DMS 273 (cell line): ENCODE data around the gene SELENOO.

Source experiments
- DNase-seq: peaks from one replicate; lab custom pipeline; 2025; ENCODE audit not compliant: unreplicated experiment; lab: John Stamatoyannopoulos, UW

Gene SELENOO

DNA sequence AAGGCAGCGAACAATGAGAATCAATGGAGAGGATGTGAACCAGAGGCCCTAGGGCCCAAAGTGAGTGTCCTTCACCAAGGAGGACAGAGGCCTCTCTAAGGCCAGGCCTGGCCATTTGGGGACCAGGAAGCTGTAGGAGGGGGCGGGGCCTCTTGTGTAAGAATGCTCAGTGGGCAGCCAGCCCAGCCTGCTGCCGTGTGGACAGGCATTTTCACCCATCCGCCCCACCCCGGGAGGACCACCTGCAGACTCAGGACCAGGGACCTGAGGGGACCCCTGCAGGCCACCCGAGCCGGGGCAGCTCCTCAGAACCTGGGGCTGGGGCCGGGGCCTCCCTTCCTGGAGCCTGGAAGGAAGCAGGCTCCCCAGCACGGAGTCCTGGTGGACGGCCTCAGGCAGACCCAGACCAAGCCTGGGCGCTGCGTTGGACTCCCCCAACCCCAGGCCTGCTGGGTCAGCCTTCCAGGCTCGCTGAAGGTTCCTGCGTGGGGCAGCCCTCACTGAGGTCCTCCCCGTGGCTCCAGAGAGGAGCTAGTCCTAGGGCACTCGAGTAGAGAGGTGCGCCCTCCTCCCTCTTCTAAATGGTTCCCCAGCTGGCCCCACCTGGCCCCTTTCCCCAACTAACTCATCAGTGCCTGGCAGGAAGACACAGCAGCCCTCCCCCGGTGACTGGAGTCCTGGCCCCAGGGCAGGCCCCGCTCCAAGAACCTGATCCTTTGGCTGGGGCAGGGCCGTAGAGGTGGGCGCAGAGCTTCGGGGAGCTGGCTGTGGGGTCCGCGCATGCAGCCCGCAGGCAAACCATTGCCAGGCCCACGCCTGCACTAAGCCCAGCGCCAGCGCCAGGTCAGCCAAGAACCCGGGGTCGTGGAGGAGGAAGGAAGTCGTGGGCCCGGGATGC, 16.6 kb upstream of the SELENOO start:
- peak; percentile 42 for DNase-seq

DNA sequence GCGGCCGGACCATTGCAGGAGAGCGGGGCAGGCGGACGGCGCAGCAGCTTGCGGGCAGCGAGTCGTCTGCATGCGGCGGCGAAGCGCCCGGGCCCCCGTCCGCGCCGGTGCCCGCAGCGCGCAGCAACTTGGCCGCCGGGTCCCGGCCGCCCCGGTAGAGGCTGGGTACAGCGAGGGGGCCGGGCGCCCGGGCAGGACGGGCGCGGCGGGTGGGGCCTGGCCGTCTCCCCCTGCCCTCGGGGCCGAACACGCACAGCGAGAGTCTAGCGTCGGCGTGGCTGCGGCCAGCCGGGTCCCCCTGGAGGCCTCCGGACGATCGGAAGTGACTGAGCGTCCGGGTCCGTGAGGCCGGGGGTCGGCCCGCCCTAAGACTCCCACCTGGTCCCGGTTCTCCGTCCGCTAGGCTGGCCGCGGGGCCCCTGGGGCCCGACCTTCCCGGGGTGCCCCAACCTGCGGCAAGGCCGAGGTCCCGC, 15.9 kb upstream of the SELENOO start:
- DNase-seq, result no peak

DNA sequence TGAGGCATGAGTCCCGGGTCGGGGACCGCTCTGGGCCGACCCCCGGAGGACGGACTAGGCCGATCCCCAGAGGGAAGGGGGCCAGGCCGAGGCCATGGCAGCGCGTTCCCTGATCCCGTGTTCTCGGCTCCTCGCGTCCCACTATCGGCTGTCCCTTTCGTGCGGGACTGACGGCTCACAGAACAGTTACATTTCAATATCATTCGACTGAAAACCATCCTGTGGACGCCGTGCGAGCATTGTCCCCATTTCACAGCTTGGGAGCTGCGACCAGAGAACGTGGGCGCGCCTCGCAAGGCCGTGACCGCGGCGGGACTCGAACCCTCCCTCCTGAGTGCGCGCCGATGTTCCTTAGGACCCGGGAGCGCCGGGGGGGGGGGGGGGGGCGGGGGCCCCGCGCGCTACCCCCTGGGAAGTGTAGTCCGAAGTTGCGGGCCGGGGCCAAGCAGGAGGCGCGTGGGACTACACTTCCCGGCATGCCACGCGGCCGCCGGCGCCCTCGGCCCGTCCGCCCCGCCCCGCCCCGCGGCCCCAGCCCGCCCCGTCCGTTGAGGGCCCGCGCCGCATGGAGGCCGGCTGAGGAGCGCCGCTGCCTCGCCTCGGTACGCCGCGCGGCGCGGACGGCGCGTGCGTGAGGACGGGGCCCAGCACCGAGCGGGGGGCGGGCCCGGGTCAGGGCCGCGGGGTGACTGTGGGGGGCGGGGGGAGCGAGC, 15.3 kb upstream of the SELENOO start, which contains the start of gene TRABD:
TRABD (plus strand) TSS at position 539 of the 713 bp plus-strand sequence. CDS start 7,148 bp downstream, outside the sequence.
- peak; percentile 92 for DNase-seq

DNA sequence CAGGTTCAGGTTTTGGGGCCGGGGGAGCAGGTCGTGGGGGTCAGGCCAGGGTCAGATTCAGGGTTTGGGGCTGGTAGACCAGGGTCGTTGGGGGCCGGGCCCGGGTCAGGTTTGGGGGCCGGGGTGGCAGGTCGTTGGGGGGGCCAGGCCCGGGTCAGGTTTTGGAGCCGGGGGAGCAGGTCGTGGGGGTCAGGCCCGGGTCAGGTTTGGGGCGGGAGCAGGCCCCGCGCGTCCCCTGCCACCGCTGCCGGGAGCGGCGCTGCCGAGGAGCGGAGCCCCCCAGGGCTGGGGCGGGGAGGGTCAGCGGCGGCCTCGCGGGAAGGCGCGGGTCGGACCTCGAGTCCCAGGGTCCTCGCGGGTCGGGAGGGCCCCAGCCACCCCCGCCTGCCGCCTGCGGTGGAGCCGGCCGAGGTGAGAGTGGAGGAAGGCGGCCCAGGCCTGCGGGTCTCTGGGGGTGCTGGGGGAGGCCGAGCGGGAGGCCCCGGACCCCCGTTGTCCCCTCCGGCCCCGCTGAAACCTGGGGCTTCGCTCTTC, 14.6 kb upstream of the SELENOO start:
- no peak for DNase-seq

DNA sequence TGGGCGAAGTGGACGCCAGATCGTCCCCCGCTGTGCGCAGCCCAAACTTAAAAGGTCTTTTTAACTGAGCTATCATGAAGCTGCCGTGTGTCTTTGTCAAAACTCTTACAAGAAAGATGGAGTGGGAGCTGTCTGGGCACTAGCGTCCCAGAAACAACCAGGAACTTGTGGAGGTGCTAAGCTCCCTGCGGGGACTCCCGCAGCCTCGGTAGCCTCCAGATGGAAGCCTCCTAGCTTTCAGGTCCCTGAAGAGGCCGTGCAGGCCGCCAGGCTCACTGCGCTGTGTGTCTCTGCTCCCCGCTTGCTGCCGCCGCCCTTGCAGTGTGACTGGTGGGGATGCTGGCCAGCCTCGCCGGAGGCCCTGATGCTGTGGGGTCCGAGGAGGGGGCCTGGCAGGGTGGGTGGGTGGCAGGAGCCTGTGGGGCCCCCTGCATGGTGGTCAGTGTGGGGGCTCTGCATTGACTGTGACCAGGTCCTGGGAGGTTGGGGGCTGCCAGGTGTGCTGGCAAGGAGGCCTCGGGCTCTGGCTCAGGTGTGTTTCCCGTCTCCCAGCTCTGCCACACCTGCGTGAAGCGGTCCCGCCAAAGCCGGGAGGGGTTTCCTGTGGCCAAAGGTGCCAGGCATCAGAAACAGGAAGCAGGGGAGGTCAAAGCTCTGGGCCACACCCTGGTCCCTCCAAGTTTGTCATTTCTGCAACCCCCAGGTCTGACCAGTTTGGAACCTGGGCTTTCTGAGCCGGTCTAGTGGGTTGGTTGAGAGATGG, 13.9 kb upstream of the SELENOO start:
- peak; percentile 67 for DNase-seq

DNA sequence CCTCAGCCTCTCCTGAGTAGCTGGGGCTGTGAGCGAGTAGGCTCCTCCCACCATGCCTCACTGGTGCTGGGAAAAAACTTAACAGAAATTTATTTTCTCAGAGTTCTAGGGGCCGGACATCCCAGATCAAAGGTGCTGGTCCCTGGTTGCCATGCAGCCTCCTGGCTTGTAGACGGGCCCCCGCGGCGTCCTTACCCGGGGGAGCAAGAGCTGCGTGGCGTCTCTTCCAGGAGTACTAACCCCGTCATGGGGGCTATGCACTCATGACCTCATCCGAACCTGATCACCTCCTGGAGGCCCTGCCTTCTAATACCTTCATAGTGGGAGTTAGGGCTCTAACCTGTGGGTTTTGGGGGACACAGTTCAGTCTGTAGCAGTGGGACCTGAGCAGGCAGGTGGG, 12.5 kb upstream of the SELENOO start:
- no peak for DNase-seq

DNA sequence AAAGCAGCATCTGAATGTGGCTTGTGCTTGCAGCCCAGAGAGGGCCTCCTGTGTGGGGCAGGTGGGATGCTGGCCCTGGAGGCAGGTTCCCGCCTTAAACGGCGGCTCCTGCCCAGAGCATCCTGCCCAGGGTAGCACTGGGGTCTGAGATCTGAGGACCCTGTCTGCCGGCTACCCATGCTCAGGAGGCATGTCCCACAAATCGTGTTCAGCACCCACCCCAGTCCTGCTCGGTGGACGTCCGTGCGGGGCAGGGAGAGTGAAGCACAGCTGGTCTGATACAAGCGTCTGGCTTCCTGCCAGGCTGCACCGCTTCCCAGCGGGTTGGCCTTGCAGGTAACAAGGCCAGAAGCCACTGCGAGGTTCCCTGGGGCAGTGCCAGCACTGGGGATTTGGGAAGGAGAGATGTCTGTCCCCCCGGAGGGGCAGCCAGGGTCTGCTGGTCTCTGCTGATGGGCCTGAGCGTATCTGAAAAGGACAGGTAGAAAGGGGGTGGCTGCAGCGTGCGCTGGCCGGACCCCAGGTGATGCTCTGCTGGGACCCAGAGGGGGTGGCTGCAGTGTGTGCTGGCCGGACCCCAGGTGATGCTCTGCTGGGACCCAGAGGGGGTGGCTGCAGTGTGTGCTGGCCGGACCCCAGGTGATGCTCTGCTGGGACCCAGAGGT, 11.5 kb upstream of the SELENOO start:
- peak; percentile 55 for DNase-seq

DNA sequence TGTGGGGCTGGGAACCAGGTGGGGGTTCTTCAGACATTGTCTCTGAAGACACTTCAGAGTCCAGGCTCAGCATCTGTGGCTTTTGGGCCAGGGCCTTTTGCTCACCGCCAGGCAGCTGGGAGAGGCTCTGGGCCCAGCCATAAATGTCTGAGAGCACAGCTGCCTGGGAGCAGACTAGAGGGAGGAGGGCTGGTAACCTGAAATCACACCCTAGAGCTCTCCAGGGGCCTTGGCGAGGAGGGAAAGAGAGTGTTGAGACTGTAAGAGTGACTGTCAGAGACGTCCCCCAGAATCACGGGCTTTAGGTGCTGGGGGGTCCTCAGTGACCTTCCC, 11.0 kb upstream of the SELENOO start:
- DNase-seq, result peak; percentile 72

DNA sequence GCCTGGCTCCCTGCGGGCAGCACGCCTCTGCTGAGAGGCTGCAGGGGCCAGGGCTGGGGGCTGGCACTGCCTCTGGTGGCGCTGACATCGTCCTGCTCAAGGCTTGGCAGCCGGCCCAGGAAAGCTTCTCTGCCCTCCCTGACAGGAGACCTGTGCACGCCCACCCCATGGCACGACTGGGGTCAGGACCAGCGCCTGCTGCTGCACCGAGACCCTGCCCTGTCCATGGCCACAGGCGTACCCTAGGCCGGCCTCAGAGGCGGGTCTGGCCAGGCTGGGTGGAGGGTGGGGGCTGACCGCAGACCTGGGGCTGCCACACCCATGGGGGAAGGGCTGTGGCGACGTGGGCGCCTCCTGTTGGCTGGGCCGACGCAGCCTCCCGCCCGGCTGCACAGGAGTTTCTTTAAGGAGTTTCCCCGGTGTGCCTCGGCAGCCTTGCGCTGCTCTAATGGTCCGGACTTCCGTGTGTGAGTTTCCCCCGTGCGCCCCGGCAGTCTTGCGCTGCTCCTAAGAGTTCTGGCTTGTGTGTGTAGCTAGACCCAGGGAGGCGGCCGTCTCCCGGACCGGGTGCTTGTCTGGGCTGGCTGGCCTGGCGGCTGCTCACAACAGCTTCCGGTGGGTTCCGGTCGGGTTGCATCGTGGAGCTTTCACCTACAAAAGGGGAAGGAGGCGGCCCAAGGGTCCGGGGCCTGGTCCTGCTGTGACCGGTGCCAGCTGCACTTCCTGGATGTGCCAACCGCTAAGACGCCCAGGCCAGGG, 10.4 kb upstream of the SELENOO start:
- peak; percentile 72 for DNase-seq

DNA sequence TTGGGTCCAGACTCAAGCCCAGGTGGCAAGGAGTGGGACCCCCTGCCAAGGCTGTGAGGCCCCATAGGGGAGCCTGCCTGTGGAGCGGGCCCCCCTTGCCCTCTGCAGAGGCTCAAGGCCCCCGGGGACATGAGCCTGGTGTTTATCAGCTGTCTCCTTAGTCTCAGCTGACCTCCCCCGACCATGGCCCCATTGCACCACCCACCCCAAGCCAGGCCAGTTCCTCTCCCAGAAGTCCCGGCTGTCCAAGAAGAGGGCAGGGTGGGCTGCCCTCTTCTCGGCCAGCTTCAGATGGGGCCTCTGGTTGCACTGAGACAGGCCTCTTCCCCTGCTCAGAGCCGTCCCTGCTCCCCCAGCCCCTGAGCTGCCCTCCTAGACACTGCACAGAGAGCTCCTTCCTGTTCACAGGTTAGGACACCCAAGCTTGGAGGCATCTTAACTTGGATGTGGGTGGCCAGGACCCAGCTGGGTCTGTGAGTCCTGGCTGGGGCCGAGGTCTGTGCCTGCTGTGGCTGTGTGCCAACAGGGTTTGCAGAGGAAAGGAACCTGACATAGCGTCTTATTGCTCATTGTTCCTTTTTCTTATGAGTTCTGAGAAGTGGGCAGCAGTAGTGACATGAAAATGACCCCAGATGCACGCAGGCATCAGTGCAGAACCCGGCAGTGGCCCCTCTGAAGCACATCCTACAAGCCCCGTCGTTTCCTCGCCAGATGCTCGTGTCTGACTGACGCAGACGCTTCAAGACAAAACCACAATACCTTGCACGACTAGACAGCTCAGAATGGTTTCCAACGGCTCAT, 9.7 kb upstream of the SELENOO start:
- no peak for DNase-seq

DNA sequence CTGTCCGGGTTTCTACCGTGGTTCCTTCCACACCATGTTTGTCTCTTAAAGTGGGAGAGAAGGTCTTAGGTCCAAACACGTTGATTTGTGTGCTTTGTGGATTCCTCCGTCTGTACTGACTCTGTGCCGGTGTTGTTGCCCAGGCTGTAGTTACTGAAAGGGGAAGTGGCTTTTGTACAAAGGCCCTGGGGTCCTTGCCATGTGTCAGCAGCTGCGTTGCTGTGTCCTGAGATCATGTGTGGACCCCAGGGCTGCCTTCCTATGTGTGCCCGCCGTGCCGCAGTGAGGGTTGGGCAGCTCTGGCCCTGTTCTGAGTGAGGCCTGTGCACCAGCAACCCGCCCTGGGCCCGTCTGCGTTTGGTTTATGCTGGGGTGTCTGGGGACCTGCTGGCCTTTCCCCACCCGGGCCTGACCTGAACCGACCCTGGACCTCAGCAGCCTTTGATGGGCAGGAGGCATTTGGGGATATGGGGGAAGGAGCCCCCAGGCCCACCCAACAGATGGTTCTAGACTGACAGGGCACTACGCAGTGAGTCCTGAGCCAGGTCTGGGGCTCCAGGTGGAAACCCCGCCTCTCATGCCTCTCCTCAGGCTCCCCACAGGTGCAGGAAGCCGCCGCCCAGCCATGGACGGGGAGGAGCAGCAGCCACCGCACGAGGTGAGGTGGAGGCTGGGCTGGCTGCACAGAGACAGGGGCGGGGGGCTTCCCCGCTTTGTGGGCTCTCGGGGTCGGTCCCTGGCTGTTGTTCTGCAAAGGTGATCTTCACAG, 8.2 kb upstream of the SELENOO start:
- DNase-seq, result no peak

DNA sequence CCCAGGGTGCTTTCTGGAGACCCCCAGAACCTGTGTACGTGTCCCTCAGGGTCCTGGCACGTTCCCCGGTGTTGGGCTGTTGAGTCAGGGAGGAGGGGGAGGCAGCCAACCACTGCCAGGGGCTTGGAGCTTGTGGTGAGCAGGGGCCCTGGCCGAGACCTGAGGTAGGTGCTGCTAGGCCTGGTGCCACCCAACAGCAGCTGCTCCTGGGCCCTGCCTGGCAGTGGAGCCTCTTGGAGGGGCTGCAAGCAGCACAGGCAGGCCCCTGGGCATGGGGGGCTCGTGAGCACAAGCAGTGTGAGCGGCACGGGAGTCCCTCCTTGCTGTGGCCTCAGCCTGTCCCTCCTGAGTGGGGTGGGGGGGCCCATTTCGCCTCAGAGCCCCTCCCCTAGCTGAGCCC, 7.2 kb upstream of the SELENOO start:
- DNase-seq, result no peak

DNA sequence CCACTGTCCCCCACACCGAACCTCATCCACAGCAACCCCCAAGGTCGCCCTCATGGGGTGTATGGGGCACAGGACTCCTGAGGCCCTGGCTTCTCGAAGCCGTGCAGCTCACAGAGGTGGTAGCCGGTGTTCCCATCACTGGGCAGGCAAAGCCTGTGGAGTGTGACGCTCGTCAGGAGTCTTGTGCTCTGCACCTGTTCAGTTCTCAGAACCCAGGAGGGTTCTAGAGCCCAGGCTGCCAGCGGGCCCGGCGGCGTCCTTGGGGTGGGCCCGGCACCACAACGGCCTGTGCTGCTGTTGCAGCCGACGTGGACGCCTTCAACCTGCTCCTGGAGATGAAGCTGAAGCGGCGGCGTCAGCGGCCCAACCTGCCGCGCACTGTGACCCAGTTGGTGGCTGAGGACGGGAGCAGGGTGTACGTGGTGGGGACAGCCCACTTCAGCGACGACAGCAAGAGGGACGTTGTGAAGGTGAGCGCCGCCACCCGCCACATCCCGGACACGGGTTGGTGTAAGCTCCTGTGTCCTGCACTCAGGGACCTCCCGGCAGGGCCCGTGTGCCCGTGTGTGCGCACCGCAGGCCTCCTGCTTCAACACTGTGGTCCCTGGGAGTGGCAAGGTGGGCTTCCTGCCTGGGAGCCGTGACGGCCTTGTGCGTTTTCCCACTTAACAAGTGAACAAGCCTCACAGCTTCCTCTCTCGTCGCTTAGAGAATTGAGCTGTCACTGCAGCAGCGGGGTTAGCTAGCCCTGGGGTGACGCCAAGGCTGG, 6.6 kb upstream of the SELENOO start:
- no peak for DNase-seq

DNA sequence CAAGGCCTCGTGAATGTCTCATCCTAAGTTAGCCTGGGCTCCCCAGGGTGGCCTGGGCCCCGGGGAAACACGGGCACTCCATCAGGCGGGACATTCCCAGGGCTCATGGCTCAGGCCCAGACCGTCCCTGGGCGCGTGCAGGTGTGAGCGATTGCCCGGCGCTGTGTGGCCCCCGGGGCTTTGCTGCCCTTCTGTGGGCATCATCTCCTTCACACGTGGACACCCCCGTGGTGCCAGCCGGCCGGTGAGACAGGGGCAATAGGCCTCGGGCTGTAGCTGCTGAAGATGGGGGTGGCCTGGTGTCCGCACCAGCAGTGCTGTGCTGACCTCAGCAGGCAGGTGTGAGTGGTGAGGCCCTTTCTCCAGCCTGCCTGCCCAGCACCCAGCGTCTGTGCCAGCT, 4.6 kb upstream of the SELENOO start:
- no peak for DNase-seq

DNA sequence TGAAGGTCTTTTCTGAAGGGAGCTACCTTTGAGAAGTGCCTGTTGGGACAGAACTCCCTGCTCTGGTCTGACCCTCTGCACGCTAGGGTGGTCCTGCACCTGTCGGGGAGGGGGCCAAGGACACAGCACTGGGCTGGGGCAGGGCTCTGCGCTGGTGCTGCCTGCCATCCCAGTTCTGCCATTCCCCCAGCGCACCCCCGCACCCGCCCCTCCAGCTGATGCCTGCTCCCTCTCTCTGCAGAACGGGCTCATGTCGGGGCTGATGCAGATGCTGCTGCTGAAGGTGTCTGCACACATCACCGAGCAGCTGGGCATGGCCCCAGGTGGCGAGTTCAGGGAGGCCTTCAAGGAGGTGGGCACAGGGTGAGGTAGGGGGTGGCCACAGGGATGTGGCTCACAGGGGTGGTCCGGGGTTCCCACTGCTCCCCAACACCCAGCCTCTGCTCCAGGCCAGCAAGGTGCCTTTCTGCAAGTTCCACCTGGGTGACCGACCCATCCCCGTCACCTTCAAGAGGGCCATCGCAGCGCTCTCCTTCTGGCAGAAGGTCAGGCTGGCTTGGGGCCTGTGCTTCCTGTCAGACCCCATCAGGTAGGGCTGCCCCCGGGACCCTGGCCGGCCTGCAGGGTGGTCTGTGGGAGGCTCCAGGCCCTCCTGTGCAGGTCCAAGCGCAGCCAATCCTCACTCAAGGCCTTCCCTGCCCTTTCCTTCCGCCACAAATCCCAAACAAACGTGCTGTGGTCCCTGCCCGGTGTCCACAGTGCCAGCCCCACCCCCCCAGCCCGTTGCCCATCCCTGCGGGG, 3.6 kb upstream of the SELENOO start:
- no peak for DNase-seq

DNA sequence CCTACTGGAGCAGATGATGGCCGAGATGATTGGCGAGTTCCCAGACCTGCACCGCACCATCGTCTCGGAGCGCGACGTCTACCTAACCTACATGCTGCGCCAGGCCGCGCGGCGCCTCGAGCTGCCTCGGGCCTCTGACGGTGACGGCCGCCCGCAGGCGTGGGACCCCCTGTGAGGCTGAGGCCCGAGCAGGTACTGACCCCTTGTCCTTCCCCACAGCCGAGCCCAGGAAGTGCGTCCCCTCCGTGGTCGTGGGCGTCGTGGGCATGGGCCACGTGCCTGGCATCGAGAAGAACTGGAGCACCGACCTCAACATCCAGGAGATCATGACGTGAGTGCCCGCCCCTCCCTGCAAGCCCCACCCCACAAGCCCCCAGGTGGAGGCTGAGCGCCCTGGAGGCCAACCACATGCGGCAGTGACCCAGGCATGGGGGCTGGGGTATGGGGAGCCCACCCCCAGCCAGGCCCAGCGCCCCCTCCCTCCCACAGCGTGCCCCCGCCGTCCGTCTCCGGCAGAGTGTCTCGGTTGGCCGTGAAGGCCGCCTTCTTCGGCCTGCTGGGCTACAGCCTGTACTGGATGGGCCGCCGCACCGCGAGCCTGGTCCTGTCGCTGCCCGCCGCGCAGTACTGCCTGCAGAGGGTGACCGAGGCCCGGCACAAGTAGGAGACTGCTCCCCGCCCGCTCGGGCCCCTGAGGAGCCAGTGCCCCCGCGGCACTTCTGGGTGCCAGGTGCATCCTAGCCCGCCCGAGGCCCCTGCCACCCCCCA, 2.8 kb upstream of the SELENOO start:
- DNase-seq, result no peak
